ENCODE results near the gene PTCD2.
"Not testable (repeated sequence)": the region's sequence is repeated elsewhere in the genome, so short reads cannot be mapped to it uniquely, and the experiment has no call there.

Gene PTCD2

DNA sequence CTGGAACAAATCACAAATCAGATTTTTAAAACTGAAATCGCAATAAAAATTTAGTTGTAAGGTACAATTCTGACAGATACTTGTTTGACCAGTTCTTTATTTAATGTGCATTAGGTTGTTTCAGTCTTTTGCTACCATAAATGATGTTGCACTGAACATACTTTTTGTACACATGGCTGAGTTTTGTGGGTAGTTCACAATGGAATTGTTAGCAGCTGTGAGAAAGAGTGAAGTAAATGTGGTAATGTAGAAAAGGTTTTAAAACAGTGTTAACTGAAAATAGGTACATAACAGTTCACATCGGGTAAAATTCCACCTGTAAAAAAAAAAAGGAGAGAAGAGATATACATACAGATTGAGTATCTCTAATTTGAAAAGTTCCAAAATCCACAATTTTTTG, 25.7 kb upstream of the PTCD2 start:
- DNase-seq (ENCODE audit: low spot score) = no peak
- TF ChIP-seq, protein P1, sequence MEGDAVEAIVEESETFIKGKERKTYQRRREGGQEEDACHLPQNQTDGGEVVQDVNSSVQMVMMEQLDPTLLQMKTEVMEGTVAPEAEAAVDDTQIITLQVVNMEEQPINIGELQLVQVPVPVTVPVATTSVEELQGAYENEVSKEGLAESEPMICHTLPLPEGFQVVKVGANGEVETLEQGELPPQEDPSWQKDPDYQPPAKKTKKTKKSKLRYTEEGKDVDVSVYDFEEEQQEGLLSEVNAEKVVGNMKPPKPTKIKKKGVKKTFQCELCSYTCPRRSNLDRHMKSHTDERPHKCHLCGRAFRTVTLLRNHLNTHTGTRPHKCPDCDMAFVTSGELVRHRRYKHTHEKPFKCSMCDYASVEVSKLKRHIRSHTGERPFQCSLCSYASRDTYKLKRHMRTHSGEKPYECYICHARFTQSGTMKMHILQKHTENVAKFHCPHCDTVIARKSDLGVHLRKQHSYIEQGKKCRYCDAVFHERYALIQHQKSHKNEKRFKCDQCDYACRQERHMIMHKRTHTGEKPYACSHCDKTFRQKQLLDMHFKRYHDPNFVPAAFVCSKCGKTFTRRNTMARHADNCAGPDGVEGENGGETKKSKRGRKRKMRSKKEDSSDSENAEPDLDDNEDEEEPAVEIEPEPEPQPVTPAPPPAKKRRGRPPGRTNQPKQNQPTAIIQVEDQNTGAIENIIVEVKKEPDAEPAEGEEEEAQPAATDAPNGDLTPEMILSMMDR (IDR thresholded peaks at IDR 0.05; ENCODE audit: extremely low read depth, insufficient read depth, missing control alignments) = no peak
- in situ Hi-C loops (cut with MboI; ENCODE audit: low pct_unique_long_range_greater_than_20kb, low sequenced_read_pairs, unreplicated experiment) = no loop called here

GRCh38 chr5:72295539-72295938, 24.6 kb upstream of the PTCD2 start:
- in situ Hi-C loops (cut with MboI; ENCODE audit: low pct_unique_long_range_greater_than_20kb, low sequenced_read_pairs, unreplicated experiment) = no loop called here
- TF ChIP-seq, protein P1 (IDR thresholded peaks at IDR 0.05; ENCODE audit: extremely low read depth, insufficient read depth, missing control alignments) = no peak
- no peak for DNase-seq (ENCODE audit: low spot score)

DNA sequence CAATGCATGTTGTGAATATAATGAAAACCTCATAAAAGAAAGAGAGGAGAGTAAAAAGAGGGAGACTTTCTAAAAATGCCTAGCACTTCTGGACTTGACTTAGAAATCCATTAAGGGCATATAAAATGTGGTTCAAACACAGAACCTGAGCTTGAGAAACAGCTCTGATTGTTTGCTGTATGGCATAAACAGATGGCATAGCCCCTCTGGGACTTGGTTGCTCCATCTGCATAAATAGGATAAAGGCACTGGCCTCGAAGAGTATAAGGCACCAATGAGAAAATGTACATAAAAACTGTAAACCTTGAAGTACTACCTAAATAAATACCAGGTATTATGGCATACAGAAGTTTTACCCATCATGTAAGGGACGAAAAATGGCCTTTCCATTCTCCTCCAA, 23.9 kb upstream of the PTCD2 start:
- TF ChIP-seq, protein P1 (IDR thresholded peaks at IDR 0.05; ENCODE audit: extremely low read depth, insufficient read depth, missing control alignments) = no peak
- in situ Hi-C loops (cut with MboI; ENCODE audit: low pct_unique_long_range_greater_than_20kb, low sequenced_read_pairs, unreplicated experiment) = no loop called here
- DNase-seq (ENCODE audit: low spot score) = no peak

GRCh38 chr5:72298136-72298535, 22.0 kb upstream of the PTCD2 start:
- DNase-seq (ENCODE audit: low spot score); in situ Hi-C loops (cut with MboI; ENCODE audit: low pct_unique_long_range_greater_than_20kb, low sequenced_read_pairs, unreplicated experiment): not testable (repeated sequence)

GRCh38 chr5:72298711-72299110, 21.5 kb upstream of the PTCD2 start:
- DNase-seq (ENCODE audit: low spot score) = no peak

GRCh38 chr5:72300590-72301339, 19.4 kb upstream of the PTCD2 start:
- no peak for DNase-seq (ENCODE audit: low spot score)
- TF ChIP-seq, protein P1 (IDR thresholded peaks at IDR 0.05; ENCODE audit: extremely low read depth, insufficient read depth, missing control alignments) = no peak
- in situ Hi-C loops (cut with MboI; ENCODE audit: low pct_unique_long_range_greater_than_20kb, low sequenced_read_pairs, unreplicated experiment) = loop anchor here (10.0 to 25.0 kb wide), 2 partner anchors 166 to 513 kb away; no protein-coding TSS in a partner anchor

More at GRCh38 chr5:72298711-72299110, 21.5 kb upstream of the PTCD2 start:
- in situ Hi-C loops (cut with MboI; ENCODE audit: low pct_unique_long_range_greater_than_20kb, low sequenced_read_pairs, unreplicated experiment) = no loop called here
- TF ChIP-seq, protein P1 (IDR thresholded peaks at IDR 0.05; ENCODE audit: extremely low read depth, insufficient read depth, missing control alignments) = no peak

GRCh38 chr5:72301557-72301956, 18.6 kb upstream of the PTCD2 start:
- peak; percentile 32 for DNase-seq (ENCODE audit: low spot score)
- TF ChIP-seq, protein P1 (IDR thresholded peaks at IDR 0.05; ENCODE audit: extremely low read depth, insufficient read depth, missing control alignments) = no peak
- in situ Hi-C loops (cut with MboI; ENCODE audit: low pct_unique_long_range_greater_than_20kb, low sequenced_read_pairs, unreplicated experiment) = loop anchor here (10.0 to 25.0 kb wide), 2 partner anchors 167 to 514 kb away; no protein-coding TSS in a partner anchor

Data from GM13977 (cell line).